C4-2B (cell line): ENCODE data around the gene DCST2.

Experiments
- H3K27ac ChIP-seq: fragments of 450-650 bp; 2 replicates; pipeline ENCODE4 v1.5.1; 2017
- CTCF ChIP-seq: fragments of 450-650 bp; conservative IDR thresholded peaks from 2 replicates; pipeline ENCODE4 v1.5.1; 2017; ENCODE audit warnings: mild to moderate bottlenecking
- ZFX ChIP-seq: fragments of 450-650 bp; IDR thresholded peaks from 2 replicates; pipeline ENCODE4 v1.6.1; 2017

DCST2 gene

DNA sequence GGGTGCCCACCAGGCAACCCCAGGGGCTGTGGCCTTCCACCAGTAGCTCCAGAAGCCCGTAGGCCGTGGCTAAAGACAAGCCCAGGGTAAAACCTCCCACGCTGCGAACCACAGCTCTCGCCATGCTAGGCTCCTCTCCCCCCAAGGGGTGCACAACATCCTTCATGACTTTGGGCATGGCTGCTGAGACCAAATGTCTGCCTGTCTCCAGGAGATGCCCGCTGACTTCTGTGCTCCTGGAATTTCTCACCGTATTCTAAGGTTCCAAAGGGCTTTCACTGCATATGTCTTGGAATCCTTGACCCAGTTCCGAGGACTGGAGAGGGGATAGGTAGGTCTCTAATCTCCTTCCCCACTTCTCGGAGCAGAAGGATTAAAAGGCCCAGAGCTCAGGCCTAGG is at the start of gene DCST2, which contains the start of gene DCST1:
Gene DCST2, minus strand, starts transcription at position 258 of the 400 bp plus-strand sequence. Its CDS starts 80 bp downstream, at position 178.
Gene DCST1, plus strand, starts transcription at position 301 of the 400 bp plus-strand sequence. CDS start 213 bp downstream, outside the sequence.
- H3K27ac ChIP-seq: no peak within 1 kb of the TSS
- no peak for TF ChIP-seq ZFX
- no peak for TF ChIP-seq CTCF

DNA sequence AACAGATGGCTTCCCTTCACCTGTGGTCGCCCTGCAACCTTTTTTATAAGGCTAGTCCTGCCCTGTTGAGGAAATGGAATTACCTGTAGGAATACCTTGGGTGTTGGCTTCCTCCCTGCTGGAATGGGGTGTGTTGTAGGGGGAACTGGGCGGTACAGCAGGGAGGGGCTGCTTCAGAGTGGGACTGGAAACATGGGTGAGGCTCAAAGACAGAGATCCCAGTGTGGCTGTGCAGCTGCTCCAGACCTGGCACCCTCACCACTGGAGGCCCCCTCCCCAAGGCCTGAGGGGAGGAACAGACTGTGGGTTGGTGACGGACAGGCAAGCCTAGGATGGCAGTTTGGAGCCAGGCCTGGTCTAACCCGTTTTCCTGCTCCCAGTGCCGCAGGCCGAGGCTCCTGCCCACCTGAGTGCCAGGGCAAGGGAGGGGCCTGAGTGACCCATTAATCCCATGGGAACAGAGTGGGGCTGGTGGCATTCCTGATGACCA is 49.5 kb upstream of the DCST2 start:
- TF ChIP-seq CTCF: no peak
- no peak for TF ChIP-seq ZFX

DNA sequence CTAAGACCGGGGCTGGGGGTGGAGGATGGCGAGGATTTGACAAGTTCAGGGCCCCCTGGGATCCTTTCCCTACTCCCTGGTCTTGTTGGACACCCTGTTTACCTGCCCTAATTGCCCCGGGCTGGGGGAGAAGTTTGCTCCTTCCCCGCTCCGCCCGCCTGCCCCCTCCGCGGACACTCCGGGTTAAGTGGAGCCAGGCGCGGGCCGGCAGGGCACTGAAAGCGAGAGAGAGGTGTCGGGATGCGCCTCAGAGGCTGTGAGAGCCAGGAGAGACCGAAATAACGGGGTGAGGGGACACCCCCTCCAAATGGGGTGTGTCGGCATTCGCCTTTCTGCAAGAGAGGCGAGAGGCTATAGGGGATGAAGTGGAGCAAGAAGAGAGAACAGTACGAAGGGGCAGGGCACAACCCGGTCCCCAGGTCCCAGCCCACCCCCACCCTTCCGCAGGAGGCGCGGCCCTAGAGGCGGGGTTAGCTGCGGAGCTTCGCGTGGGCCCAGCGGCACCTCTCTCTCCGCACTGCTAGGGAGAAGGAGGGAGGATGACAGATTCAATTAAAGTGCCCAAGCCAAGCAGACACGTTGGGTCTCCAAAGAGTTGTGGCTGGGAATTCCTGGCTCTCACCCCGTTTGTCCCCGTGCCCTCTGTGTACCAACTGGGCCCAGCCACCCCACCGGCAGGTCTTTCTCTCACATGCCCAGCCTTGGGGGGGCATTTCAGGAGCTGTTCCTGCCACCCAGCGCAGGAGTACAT is 48.9 kb upstream of the DCST2 start:
- H3K27ac ChIP-seq: peak overlapping the region; percentile 82
- TF ChIP-seq ZFX (no peak), CTCF (no peak)

More for the DNA sequence above, 49.5 kb upstream of the DCST2 start:
- peak overlapping the region; percentile 82 for H3K27ac ChIP-seq

GRCh38 chr1:155081472-155082300 is 48.1 kb upstream of the DCST2 start:
- H3K27ac ChIP-seq: peak overlapping the region; percentile 82
- TF ChIP-seq ZFX (no peak), CTCF (no peak)

GRCh38 chr1:155080312-155081228 is 47.0 kb upstream of the DCST2 start:
- no peak for TF ChIP-seq ZFX
- no peak for TF ChIP-seq CTCF
- peak overlapping the region; percentile 82 for H3K27ac ChIP-seq

DNA sequence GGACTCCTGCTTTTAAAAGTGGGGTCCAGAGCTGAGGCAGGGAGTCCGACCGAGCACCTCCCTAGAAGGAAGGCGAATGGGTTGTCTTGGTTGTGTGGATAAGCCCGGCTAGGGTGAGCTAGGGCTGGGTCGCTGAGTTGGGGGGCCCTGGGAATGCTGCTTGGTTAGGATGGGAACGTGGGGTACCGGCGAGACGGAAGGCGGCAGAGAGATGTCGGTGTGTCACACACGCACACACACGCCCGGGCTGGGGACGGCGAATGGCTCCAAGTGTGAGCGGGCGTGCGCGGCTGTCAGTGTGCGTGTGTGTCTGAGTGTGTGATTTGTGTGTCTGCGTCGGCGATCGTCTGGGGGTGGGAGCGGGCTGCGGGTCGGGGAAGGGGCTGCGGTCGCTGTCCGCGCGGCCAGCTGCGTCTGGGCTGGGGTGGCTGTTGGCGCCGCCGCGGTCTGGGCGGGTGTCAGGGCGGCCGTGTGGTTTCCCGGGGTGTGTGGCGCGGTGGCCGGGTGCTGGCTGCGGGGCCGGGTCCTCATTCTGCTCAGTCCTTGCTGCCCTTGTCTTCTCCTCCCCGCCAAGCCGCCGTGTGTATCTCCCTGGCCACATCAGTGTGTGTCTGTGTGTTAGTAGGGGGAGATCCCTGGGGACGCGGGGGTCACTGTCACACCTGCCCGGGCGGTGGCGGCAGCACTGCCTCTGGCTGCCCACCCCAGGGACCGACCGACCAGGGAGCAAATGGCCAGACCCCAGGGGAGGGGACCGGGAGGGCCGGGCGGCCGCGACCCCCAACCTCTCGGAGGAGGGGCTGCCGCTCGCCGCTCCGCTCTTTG is 46.1 kb upstream of the DCST2 start:
- peak overlapping the region; percentile 82 for H3K27ac ChIP-seq

More for the DNA sequence above, 46.1 kb upstream of the DCST2 start:
- no peak for TF ChIP-seq CTCF
- no peak for TF ChIP-seq ZFX
